Measurements from ENCODE around the gene APOBEC3F. TPM values are rescaled to one million over a fixed set of nuclear protein-coding genes. Genes with fewer than 3 reads are reported as not detected.
"Not testable (repeated sequence)": the region's sequence is repeated elsewhere in the genome, so short reads cannot be mapped to it uniquely, and the experiment has no call there.

Gene APOBEC3F
- 1 to 10 TPM; 3.4 to 6.3 TPM for total RNA-seq

DNA sequence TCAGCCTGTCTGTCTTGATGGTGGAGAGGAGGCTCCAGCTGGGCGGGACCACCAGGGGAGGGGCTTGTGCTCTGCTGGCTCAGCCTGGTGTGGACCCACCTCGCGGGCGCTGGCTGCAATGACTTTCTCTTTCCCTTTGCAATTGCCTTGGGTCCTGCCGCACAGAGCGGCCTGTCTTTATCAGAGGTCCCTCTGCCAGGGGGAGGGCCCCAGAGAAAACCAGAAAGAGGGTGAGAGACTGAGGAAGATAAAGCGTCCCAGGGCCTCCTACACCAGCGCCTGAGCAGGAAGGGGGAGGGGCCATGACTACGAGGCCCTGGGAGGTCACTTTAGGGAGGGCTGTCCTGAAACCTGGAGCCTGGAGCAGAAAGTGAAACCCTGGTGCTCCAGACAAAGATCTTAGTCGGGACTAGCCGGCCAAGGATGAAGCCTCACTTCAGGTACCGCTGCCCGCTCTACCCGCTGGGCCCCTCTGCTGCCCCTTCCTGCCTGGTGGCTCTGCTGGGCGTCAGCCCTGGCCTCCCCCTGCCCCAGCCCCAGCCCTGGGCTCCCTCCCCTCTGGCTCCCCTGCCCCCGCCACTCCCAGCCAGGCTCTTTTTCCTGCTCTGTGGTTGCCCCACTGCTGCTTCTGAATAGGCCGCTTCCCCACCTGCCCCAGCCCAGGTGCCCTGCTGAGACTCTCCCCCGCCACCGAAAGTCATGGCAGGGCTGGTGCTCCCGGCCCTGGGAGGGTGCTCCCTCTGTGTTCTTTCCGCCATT, at the start of gene APOBEC3F:
Gene APOBEC3F (plus strand): TSS at position 327 of the 759 bp plus-strand sequence. CDS start 97 bp downstream, at position 424.
- peak within 1 kb of the TSS; percentile 87 to 89 for H3K27ac ChIP-seq
- H3K4me1 ChIP-seq: peaks cover 0 to 11% of the 10 kb centered on the region in 2 donors
- not testable (repeated sequence) for H3K27me3 ChIP-seq, H3K36me3 ChIP-seq, H3K9me3 ChIP-seq
- DNase-seq (ENCODE audit: low spot score): peak; percentile 73
- peak within 1 kb of the TSS; percentile 70 to 77 for H3K4me3 ChIP-seq

DNA sequence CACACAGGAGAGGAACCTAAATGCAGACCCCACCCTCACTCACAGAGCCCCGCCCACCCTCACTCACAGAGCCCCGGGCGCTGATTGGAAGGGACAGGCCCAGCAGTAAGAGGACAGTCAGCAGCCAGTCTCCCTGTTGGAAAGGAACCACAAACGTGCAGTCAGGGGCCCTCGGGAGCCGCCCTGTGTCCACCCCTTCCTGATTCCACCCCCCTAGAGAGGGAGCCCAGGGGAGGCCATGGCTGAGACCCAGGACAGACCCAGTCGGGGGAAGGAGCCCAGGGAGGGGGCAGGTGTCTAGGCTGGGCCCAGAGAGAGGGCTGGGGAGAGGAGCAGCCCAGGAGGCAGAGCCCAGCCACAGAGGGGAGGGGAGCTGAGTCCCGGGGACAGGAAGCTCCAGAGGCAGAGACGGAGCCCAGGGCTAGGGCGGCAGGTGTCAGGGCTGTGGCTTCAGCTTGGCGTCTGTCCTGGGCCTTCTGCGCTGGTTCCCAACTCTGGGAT, 47.7 kb upstream of the APOBEC3F start:
- not testable (repeated sequence) for H3K9me3 ChIP-seq; H3K36me3 ChIP-seq; DNase-seq (ENCODE audit: low spot score); H3K27me3 ChIP-seq
- Histone ChIP-seq H3K27ac (peak overlapping the region; percentile 11 to 19), H3K4me1 (peaks cover 0 to 11% of the 10 kb centered on the region in 2 donors), H3K4me3 (peak overlapping the region in 1 of 2 donors; percentile 11)

DNA sequence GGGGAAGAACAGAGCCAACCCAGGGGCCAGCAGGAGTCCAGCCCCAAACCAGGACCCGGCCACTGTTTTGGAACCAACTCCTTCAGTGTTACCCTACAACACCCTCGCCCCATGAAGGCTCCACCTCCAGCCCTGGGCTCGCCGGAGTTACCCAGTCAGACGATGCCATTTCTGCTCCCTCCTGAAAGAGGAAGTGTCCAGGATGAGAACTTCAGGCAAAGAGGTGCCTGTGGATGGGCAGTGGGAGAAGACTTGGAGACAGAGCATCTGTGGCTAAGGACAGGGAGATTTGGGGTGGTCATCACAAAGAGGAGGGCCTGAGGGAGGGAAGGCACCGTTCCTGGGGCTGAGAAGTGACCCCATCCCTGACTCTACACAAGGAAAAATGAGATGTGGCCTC, 44.6 kb upstream of the APOBEC3F start:
- Histone ChIP-seq H3K27ac (no peak overlapping the region), H3K36me3 (no peaks in the 10 kb centered on the region), H3K9me3 (no peaks in the 10 kb centered on the region), H3K27me3 (no peaks in the 10 kb centered on the region), H3K4me3 (no peak overlapping the region), H3K4me1 (peaks cover 0 to 11% of the 10 kb centered on the region in 2 donors)
- TF ChIP-seq, protein P1, sequence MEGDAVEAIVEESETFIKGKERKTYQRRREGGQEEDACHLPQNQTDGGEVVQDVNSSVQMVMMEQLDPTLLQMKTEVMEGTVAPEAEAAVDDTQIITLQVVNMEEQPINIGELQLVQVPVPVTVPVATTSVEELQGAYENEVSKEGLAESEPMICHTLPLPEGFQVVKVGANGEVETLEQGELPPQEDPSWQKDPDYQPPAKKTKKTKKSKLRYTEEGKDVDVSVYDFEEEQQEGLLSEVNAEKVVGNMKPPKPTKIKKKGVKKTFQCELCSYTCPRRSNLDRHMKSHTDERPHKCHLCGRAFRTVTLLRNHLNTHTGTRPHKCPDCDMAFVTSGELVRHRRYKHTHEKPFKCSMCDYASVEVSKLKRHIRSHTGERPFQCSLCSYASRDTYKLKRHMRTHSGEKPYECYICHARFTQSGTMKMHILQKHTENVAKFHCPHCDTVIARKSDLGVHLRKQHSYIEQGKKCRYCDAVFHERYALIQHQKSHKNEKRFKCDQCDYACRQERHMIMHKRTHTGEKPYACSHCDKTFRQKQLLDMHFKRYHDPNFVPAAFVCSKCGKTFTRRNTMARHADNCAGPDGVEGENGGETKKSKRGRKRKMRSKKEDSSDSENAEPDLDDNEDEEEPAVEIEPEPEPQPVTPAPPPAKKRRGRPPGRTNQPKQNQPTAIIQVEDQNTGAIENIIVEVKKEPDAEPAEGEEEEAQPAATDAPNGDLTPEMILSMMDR (IDR thresholded peaks at IDR 0.05): no peak
- no peak for DNase-seq (ENCODE audit: low spot score)

DNA sequence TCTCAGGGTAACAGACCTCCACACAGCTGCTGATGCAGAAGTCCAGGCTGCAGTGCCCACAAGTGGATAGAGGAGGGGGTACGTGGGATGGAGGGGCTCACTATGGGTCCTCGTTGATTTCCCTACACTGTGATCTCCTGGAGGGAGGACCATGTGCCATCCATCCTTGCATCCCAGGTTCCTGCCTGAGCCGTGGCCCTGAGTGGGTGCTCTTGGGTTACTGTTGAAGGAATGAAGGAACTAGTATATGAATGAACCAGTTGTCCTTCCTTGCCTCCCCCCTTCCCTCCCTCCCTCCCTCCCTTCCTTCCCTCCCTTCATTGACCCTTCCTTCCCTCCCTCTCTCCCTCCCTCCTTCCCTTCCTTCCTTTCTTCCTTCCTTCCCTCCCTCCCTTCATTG, 43.1 kb upstream of the APOBEC3F start:
- H3K9me3 ChIP-seq: no peaks in the 10 kb centered on the region
- no peaks in the 10 kb centered on the region for H3K27me3 ChIP-seq
- H3K36me3 ChIP-seq: no peaks in the 10 kb centered on the region
- H3K27ac ChIP-seq: no peak overlapping the region
- DNase-seq (ENCODE audit: low spot score): no peak
- H3K4me1 ChIP-seq: peaks cover 0 to 10% of the 10 kb centered on the region in 2 donors
- TF ChIP-seq, protein P1 (IDR thresholded peaks at IDR 0.05): no peak
- H3K4me3 ChIP-seq: no peak overlapping the region

DNA sequence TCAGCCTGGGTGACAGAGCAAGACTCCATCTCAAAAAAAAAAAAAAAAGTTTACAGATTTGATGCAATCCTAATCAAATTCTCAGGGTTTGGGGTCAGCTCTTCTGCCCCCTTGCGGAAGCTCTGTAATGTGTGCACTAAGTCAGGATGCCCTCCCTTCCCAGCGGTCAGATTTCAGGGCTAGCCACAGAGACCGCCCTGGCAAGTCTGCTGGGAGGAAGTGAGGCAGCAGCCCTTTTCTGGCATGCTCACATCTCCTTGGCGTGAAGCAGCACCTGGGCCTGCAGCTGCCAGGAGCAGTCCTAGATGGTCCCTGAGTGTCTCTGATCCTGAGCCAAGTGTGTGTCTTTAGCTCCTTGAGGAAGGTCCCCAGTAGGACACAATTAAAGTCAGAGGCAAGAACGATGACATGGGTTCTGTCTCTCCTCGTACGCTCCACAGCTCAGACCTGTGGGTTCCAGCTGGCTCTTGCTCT, 37.5 kb upstream of the APOBEC3F start:
- peak; percentile 82 for DNase-seq (ENCODE audit: low spot score)
- no peak overlapping the region for H3K27ac ChIP-seq

DNA sequence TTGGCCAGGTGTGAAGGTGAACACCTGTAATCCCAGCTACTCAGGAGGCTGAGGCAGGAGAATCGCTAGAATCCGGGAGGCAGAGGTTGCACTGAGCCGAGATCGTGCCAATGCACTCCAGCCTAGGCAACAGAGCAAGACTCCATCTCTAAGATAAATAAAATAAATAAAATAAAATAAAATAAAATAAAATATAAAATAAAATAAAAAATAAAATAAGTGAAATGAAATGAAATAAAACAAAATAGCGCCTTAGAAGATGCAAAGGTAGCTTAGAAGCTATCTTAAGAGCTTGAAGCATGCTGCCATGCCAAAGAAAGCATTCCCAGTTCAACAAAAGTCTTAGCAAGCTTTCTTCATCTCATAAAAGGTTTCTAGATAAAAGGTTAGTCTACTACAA, 33.5 kb upstream of the APOBEC3F start:
- Histone ChIP-seq H3K4me1 (no peaks in the 10 kb centered on the region), H3K27ac (no peak overlapping the region)
- TF ChIP-seq, protein P1 (IDR thresholded peaks at IDR 0.05): no peak

More for the DNA sequence above, 37.5 kb upstream of the APOBEC3F start:
- Histone ChIP-seq H3K4me3 (no peak overlapping the region), H3K4me1 (no peaks in the 10 kb centered on the region), H3K9me3 (no peaks in the 10 kb centered on the region), H3K36me3 (no peaks in the 10 kb centered on the region), H3K27me3 (no peaks in the 10 kb centered on the region)
- TF ChIP-seq, protein P1 (IDR thresholded peaks at IDR 0.05): peak; percentile 51 to 82

DNA sequence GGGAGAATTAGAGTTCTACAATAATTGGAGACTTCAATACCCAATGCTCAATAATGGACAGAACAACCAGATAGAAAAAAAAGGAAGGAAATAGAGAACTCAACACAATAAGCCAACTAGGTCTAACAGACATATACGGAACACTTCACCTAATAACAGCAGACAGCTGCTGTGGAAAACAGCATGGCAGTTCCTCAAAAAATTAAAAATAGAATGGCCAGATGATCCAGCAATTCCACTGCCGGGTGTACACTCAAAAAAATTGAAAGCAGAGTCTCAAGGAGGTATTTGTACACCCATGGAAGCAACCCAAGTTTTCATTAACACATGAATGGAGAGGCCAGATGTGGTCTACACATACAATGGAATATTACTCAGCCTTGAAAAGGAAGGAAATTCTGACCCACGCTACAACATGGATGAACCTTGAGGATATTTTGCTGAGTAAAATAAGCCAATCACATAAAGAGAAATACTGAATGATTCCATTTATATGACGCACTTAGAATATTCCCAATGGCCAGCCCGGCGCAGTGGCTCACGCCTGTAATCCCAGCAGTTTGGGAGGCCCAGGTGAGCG, 32.3 kb upstream of the APOBEC3F start:
- DNase-seq (ENCODE audit: low spot score); H3K4me1 ChIP-seq; H3K4me3 ChIP-seq; H3K9me3 ChIP-seq; H3K27ac ChIP-seq; H3K36me3 ChIP-seq; H3K27me3 ChIP-seq: not testable (repeated sequence)

More for the DNA sequence above, 33.5 kb upstream of the APOBEC3F start:
- no peaks in the 10 kb centered on the region for H3K9me3 ChIP-seq
- no peaks in the 10 kb centered on the region for H3K36me3 ChIP-seq
- no peak overlapping the region for H3K4me3 ChIP-seq
- no peaks in the 10 kb centered on the region for H3K27me3 ChIP-seq
- DNase-seq (ENCODE audit: low spot score): no peak

All from right atrium auricular region (tissue), 2 donors.